Natural killer cell (primary cell): Measurements from ENCODE around the gene OR4K1. TPM values are rescaled to one million over a fixed set of nuclear protein-coding genes. Genes with fewer than 3 reads are reported as not detected.
"Not testable (repeated sequence)": the region's sequence is repeated elsewhere in the genome, so short reads cannot be mapped to it uniquely, and the experiment has no call there.

Source experiments
- ATAC-seq, 3 donors: fragments of 150-1000 bp in 2 of 3; fragments of 200-7000 bp in 1 of 3; cut with Tn5 transposase; 1 replicate in 1 of 3; 2 replicates in 2 of 3; pipeline ENCODE4 v1.10.0; 2021; ENCODE audit warnings: mild to moderate bottlenecking in 2 of 3, moderate library complexity in 2 of 3
- DNase-seq, 2 donors: peaks; one replicate each; pipeline versions ENCODE4 v3.0.0 to v3.0.0-alpha.2; 2013 to 2021; ENCODE audit warnings: mixed read lengths in 1 of 2
- H3K27ac ChIP-seq: one replicate; pipeline ENCODE4 v1.5.1; 2013; ENCODE audit warnings: mild to moderate bottlenecking, low read length
- H3K27me3 ChIP-seq: one replicate; pipeline ENCODE4 v1.6.1; 2013; ENCODE audit warnings: low read length; ENCODE audit not compliant: control insufficient read depth, insufficient read depth
- H3K36me3 ChIP-seq: one replicate; pipeline ENCODE4 v1.6.1; 2013; ENCODE audit warnings: low read length; ENCODE audit not compliant: control insufficient read depth, insufficient read depth
- H3K4me1 ChIP-seq: one replicate; pipeline ENCODE4 v1.6.1; 2013; ENCODE audit warnings: low read length; ENCODE audit not compliant: control insufficient read depth, insufficient read depth
- H3K4me3 ChIP-seq: one replicate; pipeline ENCODE4 v1.5.1; 2013; ENCODE audit warnings: low read length
- H3K9me3 ChIP-seq: one replicate; pipeline ENCODE4 v1.6.1; 2013; ENCODE audit warnings: low read length; ENCODE audit not compliant: control insufficient read depth, insufficient read depth
- H3K27ac Mint-ChIP-seq, 2 donors: one replicate each; pipeline ENCODE4 v1.8.0; 2022; ENCODE audit warnings: mild to moderate bottlenecking in 2 of 2, mixed read lengths in 2 of 2, moderate library complexity in 1 of 2
- H3K27me3 Mint-ChIP-seq, 2 donors: one replicate each; pipeline ENCODE4 v1.8.0; 2022; ENCODE audit warnings: low read depth in 2 of 2, mixed read lengths in 2 of 2
- H3K36me3 Mint-ChIP-seq: one replicate; pipeline ENCODE4 v1.8.0; 2022; ENCODE audit warnings: mixed read lengths
- H3K4me1 Mint-ChIP-seq, 2 donors: one replicate each; pipeline ENCODE4 v1.8.0; 2022; ENCODE audit warnings: mixed read lengths in 2 of 2
- H3K4me3 Mint-ChIP-seq: one replicate; pipeline ENCODE4 v1.8.0; 2022; ENCODE audit warnings: mild to moderate bottlenecking, moderate library complexity, mixed read lengths
- H3K9me3 Mint-ChIP-seq, 2 donors: one replicate each; pipeline ENCODE4 v1.8.0; 2022; ENCODE audit warnings: mixed read lengths in 2 of 2
- WGBS: methylation state at CpG from one replicate; pipeline ENCODE4 v1.1.7; 2013; ENCODE audit warnings: missing lambda C conversion rate; ENCODE audit not compliant: insufficient coverage; 5-methylcytosine and 5-hydroxymethylcytosine counted together
- intact Hi-C: fragments of 100-400 bp; cut with micrococcal nuclease; formaldehyde crosslinking; loops from one replicate; pipeline ENCODE4 v1.14.2; 2022
- total RNA-seq, 4 donors: library from RNA; stranded (reverse); fragments of 120-200 nt in 1 of 4; gene quantifications; one replicate each; pipeline versions ENCODE4 v1.2.3 to v1.2.4, GENCODE V29; 2013 to 2022
- TF ChIP-seq, protein P1 (sequence below): fragments of 200-600 bp; IDR thresholded peaks from one replicate; pipeline ENCODE4 v1.8.0; 2022; ENCODE audit warnings: antibody characterized with exemption

OR4K1 gene
- total RNA-seq, 3 donors from 2014 or later (not counting 1 experiment from before 2014, with no cell fraction given): not detected

DNA sequence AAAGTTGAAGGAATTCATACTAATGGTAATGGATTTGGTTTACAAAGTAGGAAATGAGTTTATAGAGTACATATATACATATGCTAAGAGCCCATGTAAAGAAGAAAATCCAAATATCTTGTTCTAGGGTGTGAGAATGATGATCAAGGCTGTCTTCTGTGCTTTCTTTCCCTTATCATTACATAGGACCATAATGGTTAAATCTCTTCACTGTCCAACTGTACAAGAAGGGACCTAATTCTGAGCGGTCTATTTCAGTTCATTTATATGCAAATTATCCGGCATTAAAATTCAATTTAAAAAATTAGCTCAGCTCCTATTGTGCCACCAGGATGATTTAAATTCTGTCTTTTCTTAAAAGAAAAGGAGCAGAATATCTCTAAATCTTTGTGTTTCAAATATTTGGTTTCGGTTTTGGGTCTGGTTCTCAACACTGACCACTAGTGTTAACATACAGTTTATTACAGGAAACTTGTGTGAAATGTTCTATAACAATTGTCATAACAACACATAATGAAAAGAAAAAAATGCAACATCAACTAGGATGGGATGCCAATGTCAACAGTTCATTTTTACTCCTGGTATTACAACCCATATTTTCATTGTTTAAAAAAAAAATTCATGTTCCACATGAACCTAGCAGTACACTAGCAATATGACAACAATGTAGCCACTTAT lies 16.8 kb downstream of the OR4K1 start:
- TF ChIP-seq, protein P1, sequence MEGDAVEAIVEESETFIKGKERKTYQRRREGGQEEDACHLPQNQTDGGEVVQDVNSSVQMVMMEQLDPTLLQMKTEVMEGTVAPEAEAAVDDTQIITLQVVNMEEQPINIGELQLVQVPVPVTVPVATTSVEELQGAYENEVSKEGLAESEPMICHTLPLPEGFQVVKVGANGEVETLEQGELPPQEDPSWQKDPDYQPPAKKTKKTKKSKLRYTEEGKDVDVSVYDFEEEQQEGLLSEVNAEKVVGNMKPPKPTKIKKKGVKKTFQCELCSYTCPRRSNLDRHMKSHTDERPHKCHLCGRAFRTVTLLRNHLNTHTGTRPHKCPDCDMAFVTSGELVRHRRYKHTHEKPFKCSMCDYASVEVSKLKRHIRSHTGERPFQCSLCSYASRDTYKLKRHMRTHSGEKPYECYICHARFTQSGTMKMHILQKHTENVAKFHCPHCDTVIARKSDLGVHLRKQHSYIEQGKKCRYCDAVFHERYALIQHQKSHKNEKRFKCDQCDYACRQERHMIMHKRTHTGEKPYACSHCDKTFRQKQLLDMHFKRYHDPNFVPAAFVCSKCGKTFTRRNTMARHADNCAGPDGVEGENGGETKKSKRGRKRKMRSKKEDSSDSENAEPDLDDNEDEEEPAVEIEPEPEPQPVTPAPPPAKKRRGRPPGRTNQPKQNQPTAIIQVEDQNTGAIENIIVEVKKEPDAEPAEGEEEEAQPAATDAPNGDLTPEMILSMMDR: no peak
- intact Hi-C loops: no loop called here
- no peak for DNase-seq
- Histone ChIP-seq H3K36me3 (no peaks in the 10 kb centered on the region), H3K9me3 (peaks cover 2% of the 10 kb centered on the region), H3K4me3 (no peak overlapping the region), H3K4me1 (no peaks in the 10 kb centered on the region), H3K27ac (no peak overlapping the region), H3K27me3 (no peaks in the 10 kb centered on the region)
- Mint-ChIP-seq H3K9me3 (peaks cover 5% of the 10 kb centered on the region in 2 donors), H3K4me1 (no peaks in the 10 kb centered on the region), H3K36me3 (no peaks in the 10 kb centered on the region), H3K27ac (peak overlapping the region in 1 of 2 donors; percentile 45), H3K4me3 (no peak overlapping the region), H3K27me3 (no peaks in the 10 kb centered on the region)
- 84% methylated on average over 3 of the region's 3 CpGs for WGBS
- peak; percentile 50 to 79 (median 56) for ATAC-seq

DNA sequence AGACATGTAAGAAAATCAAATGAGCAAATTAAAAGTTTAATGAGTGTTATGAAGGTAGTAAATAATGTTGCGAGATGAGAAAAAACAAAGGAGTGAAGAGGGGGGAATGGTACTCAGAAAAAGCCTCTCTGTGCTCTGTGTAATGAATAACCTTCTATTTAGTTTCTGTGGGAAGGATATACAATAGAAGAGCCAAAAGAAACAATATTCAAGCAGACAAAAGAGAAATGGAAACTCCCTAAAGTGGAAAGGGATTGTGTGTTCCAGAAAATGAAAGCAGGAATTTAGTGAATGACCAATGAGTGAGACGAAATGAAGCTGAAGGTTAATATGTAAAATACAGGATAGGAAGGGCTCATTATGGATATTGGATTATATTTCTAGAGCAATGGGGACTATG lies 18.5 kb downstream of the OR4K1 start:
- intact Hi-C loops: no loop called here
- WGBS: 78% methylated on average over 2 of the region's 2 CpGs
- no peak overlapping the region for H3K27ac ChIP-seq
- Mint-ChIP-seq H3K27ac (no peak overlapping the region), H3K9me3 (peaks cover 5% of the 10 kb centered on the region in 2 donors), H3K4me1 (no peaks in the 10 kb centered on the region), H3K4me3 (no peak overlapping the region), H3K27me3 (no peaks in the 10 kb centered on the region), H3K36me3 (no peaks in the 10 kb centered on the region)
- no peak overlapping the region for H3K4me3 ChIP-seq
- H3K27me3 ChIP-seq: no peaks in the 10 kb centered on the region
- H3K9me3 ChIP-seq: peaks cover 2% of the 10 kb centered on the region
- TF ChIP-seq, protein P1: no peak
- no peak for DNase-seq
- H3K36me3 ChIP-seq: no peaks in the 10 kb centered on the region
- no peak for ATAC-seq
- H3K4me1 ChIP-seq: no peaks in the 10 kb centered on the region

DNA sequence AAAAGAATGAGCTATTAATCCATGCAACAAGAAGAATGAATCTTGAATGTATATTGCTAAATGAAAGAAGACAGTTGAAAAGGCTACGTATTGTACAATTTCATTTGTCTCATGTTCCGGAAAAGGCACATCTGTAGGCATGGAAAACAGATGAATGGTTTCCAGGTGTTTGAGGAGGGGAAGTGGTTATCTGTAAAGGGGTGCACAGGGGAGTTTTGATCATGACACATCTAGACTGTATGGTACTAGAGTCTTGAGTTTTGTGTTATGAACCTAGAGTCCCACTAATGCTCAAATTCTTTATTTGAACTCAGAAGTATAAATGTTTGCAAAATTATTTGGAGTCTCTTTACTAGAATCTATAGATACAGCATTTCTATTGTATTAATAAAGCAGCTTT lies 39.0 kb downstream of the OR4K1 start:
- WGBS: 89% methylated on average over 2 of the region's 2 CpGs
- H3K27ac Mint-ChIP-seq, H3K9me3 ChIP-seq, H3K9me3 Mint-ChIP-seq, H3K27me3 ChIP-seq, H3K36me3 ChIP-seq, H3K4me1 ChIP-seq, DNase-seq, H3K36me3 Mint-ChIP-seq, H3K27me3 Mint-ChIP-seq, intact Hi-C loops, H3K4me3 Mint-ChIP-seq, ATAC-seq, H3K4me1 Mint-ChIP-seq, H3K4me3 ChIP-seq, H3K27ac ChIP-seq: not testable (repeated sequence)

DNA sequence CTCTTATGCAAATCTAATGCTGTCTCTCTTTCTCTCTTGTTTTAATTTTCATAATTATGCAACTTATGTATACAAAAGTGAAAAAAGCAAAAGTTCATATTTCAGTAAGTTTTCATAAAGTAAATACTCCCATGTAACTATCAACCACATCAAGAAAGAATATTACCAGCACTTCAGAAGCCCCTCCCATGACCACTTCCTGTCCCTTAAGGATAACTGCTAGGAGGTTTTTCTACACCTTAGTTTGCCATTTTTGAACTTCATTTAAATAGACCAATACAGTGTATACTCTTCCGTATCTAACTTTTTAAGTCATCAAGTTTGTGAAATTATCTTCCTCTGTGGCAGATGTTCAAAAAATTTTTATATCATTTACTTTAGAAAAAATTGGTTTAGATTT lies 44.1 kb downstream of the OR4K1 start:
- TF ChIP-seq, protein P1: no peak
- intact Hi-C loops: no loop called here
- ATAC-seq (peak; percentile 46 to 52 (median 48)), DNase-seq (peak in 1 of 2 donors; percentile 63)
- H3K4me3 Mint-ChIP-seq: no peak overlapping the region
- H3K36me3 Mint-ChIP-seq: no peaks in the 10 kb centered on the region
- no peak overlapping the region for H3K27ac ChIP-seq
- no peaks in the 10 kb centered on the region for H3K27me3 ChIP-seq
- no peaks in the 10 kb centered on the region for H3K9me3 ChIP-seq
- H3K4me1 ChIP-seq: no peaks in the 10 kb centered on the region
- no peaks in the 10 kb centered on the region for H3K36me3 ChIP-seq
- WGBS: 17% methylated on average over 1 of the region's 1 CpG
- H3K27ac Mint-ChIP-seq: peak overlapping the region in 1 of 2 donors; percentile 22
- H3K27me3 Mint-ChIP-seq: no peaks in the 10 kb centered on the region
- H3K4me3 ChIP-seq: no peak overlapping the region
- peaks cover 4 to 7% of the 10 kb centered on the region in 2 donors for H3K9me3 Mint-ChIP-seq
- peaks cover 18 to 25% of the 10 kb centered on the region in 2 donors for H3K4me1 Mint-ChIP-seq
